NCI-H69 (cell line): ENCODE data around the gene PRG3.
A peak's percentile ranks its signal among the peaks of the same experiment; 100 is the strongest.
"Not testable (repeated sequence)": the region's sequence is repeated elsewhere in the genome, so short reads cannot be mapped to it uniquely, and the experiment has no call there.

Source experiments
- DNase-seq: peaks from one replicate; lab custom pipeline; 2025; lab: John Stamatoyannopoulos, UW

PRG3 gene

DNA sequence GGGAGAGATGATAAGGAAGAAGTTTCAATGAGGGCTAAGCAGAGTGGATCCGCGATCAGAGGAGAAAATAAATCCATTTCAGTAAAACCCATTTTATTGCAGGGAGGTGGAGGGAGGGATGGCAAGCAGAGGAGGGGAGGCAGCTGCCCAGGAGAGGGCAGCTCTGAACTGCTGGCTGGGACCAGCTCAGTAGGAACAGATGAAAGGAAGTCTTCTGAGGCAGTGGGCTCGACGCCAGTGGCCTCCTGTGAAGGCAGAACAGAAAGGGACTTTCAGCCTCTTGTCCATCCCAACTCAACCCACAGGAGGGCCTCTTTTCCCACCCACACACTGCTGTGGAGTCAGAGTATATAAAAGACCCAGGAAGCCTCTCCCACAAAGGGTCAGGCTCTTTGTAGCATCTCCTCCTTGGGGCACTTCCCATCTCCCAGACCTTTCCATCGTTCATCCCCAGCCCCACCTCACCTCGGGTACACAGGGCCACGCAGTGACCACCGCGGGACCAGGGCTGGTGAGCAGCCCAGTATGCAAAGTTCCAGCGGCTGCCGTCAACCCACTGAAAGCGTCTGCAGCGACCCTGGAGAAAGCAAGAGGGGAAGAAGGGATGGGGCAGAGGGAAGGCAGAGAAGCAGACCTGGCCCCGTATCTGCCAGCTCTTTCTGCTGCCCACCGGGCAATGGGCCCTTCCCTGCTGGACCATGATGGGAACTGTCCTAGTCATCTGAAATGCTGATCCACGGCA lies 6.5 kb upstream of the PRG3 start:
- peak; percentile 9 for DNase-seq

DNA sequence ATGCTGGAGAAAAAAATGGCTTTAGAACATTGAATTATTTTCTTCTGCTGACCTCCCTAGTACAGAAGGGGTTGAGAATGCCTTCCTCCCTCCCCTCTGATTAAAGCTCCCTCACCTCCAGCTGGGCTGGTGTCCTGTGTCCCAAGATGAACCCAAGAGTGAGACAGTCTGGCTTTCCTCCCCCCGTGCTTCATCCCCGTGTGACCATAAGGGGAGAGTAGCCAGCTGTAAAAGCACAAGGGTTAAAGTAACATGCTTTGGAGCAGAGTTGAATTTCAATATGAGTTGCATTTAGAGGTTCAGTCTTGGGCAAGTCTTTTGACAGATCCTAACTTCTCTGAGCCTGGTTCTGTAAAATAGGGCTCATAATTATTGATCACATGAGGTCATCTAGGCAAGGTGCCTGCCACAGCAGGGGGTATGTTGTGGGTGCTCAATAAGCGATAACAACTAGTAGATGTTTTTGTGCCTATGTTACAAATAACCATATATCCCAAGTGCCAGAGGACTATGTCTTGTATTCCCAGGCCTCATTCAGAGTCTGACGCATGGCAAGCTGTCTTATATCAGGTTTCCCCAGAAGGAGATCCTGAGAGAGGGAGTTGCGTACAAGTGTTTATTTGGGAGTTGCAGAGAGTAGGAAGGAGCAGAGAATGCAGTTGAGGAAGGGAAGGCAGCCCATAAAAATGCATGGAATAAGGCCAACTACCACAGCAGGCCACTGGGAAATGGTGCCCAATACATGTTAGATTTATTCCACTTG lies 5.4 kb upstream of the PRG3 start:
- no peak for DNase-seq

DNA sequence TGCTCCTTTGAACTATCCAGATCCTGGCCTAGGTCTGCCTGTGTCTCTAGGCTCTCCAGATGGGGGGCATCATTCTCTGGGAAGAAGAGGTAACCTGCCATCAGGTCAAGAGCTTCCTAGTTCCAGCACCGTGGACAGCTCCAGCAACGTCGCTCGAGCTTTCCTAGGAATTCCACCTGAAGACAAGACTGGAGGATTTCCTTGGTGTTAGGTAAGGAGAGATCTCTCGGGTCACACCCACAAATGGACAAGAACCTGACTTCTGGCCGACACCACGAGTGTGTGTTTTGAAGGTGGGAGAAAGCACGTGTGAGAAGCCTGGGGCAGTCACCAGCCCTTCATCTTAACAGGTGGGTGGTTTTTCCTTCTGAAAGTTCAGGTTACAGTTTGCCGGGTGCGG lies 1.2 kb downstream of the PRG3 start:
- no peak for DNase-seq

DNA sequence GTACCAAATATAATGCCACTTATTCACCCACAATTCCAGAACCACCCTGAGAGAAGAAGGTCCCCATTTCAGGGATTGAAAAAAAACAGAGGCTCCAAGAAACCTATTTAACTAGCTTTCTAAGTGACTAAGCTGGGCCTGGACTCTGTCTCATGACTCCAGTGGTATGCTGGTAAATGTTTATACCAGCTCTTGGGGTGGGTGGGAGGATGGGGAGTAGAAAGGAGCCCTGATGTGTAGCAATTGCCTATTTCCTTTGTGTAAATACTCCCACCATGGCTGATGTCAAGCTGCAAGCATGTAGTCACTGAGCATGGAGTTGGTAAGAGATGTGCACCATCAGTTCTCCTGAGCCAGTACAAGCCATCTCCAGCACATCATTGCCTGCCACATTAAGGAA lies 2.8 kb downstream of the PRG3 start:
- DNase-seq = no peak

DNA sequence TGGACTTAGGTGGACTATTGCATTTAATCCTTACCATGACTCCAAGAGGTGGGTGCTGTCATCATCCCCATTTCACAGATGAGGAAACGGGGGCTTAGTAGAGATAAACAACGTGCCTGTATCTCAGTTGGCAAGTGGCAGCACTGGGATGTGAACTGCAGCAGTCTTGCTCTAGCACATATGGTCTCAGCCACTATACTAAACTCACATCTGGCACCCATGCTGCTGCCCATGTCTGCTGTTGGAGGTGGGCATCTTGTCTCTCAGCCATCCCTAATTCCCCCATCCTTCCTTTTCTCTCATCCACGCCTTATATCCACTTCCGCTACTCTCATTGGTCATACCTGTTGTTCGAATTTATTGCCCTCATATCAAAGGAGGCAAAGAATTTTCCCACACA lies 3.8 kb downstream of the PRG3 start:
- peak; percentile 30 for DNase-seq

DNA sequence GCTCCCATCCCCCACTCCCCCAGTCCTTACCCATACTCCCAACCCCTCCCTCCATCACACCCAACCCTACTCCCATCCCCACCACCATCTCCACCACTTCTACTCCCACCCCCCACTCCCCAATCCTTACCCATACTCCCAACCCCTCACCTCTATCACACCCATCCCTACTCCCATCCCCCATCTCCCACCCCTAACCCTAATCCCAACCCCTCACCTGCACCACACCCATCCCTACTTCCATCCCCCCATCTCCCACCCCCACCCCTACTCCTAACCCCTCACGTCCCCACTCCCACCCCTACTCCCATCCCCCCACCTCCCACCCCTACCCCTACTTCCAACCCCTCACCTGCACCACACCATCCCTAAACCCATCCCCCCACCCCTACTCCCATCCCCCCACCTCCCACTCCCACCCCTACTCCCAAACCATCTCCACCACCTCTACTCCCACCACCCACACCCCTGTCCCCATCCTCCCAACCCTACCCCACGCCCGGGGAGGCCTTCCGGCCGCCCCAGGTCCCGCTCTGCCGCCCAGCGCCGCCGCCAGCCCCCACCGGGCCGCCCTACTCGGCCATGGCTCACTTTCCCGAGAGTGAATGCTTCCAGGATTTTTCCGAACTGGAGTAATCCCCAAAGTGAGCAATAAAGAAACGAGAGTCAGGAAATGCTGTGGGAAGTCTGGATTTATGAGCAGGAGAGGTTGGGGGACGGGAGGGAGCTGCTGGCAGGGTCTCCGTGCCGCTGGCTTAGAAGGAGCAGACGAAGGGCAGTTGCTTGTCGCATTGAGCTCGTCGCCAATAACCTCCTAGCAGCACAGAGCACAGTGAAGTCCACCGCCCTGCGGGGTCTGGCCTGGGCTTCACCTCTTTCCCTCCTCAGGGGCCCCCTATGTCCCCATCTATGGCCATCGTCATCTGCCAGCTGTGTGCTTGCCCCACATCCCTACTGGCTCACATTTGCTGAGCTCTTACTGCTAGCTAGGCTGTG lies 4.6 kb downstream of the PRG3 start:
- no peak for DNase-seq

DNA sequence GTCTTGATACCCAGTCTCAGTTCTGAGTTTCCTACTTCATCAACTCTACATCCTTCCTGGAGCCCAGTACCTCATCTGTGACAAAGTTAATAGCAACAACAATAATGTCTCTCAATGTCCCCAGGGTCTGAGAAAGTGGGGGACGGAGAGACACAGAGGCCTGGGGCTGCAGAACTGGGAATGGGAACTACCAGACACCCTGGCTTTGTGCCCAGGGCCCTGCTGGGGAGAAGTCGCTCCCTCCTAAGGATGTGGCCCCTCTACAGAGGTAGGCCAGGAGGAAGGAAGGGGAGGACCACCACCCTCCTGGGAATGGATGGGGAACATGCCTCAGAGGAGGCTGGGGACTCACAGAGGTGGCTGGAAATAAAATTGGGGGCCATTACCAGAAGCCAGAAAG lies 5.5 kb downstream of the PRG3 start:
- no peak for DNase-seq

DNA sequence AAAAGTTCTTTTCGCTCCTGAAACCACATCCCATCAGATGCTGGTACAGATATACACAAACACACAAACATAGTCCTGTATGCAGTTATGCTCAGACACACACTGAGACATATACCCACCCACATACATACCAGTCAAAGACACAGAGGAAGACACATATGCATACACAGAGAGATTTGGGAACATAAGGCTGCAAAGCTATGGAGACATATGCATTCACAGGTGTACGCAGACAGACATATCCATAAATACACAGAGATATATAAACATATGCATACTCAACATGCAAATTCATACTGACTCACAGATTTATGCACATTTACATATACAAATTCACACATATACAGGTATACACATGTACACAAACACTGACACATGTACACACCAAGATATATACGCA lies 6.0 kb downstream of the PRG3 start:
- no peak for DNase-seq

DNA sequence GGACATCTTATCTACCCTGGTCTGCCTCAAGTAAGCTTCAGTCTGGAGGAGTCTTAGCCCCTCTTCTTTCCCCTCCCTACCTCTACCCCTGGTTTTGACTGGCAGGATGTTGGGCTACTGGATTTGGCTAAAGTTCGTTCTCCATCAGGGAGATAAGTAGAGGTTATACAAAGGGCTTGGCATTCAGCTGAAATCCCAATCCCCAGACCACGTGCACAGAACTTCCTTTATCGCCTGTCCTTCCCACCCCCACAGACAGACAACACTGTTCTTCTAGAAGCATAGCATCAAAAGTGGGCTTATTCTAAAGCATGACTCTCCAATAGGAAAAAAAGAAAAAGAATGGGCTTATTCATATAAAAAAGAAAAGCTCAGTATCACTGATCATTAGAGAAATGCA lies 7.8 kb downstream of the PRG3 start:
- DNase-seq = no peak

DNA sequence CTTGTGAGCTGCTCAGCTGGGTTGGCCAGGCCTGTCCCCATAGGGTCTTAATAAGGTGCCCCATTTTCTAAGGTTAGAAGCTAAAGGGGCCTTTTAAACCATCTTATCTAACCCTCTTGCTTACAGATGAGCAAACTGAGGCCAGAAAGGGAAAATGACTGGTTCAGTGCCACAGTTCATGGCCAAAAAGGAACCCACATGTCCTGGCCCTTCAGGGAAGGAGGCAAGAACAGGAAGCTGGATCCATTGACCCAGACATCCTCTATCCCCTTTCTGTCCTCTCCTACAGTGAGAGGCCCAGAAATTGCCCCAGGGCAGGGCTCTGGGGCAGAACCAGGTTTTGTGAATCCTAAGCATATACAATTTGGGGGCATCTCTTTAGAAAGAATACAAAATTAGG lies 10.0 kb downstream of the PRG3 start:
- DNase-seq = no peak

DNA sequence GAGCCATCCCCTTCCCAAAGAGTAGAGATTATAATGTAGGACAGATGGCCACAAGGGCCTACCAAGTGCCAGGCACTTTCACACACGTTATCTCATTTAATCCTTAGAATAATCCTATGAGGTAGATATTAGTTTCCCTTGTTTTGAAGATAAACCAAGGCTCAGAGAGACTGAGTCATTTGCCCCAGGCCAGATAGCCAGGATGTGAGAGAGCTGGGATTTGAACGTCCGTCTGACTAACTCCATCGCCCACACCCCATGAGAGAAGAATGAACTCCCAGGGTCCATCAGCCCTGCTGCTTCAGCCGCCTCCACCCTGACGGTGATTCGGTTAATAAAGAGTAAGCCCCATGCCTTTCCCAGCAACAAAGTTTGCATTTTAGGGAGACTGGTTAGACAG lies 10.7 kb downstream of the PRG3 start:
- DNase-seq = no peak

DNA sequence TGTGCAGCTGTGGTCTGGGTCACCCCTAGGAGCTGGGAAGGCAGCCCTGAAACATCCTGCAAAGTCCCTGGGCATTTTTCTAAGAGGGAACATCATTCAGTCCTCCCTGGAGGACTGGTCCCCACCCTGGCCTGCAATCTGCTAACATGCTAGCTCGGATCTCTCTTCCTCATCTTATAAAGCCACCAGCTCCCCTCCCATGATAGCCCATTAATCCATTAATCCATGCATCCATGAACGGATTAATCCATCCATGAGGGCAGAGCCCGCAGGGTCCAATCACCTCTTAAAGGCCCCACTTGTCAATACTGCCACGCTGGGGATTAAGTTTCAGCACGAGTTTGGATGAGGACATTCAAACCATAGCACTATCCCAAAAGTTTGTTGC lies 12.1 kb downstream of the PRG3 start:
- DNase-seq = no peak

DNA sequence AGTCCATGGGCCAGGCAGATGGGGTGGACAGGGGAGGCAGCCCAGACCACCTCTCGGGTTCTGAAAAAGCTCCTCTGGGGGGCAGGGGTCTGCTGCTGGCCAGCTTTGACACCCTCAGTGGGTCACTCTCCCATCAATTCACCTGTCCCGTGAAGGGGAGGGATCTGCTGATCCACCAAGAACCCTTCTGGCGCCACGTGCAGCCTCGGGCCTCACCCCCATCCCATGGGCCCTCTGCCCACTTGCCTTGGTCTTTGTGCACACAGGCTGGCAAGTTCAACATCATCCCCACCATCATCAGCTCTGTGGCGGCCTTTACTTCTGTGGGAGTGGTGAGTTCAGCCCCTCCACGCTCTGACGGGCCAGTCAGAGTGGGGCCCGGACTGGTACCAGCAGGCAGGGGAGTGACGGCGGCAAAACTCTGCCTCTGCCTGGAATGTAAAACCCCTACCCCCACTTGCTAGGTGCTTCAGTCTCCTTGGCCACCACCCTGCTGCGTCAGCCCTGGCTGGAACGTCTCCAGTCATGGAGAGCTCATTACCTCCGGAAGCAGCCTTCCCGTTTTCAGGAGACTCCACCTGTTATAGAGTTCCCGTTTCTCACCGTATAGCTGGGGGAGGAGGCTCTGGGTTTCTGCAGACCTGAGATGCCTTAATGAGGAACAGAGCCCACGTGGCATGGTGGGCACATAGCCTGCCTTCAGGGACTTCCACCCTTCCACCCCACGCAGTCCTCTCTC lies 12.7 kb downstream of the PRG3 start:
- peak; percentile 66 for DNase-seq

DNA sequence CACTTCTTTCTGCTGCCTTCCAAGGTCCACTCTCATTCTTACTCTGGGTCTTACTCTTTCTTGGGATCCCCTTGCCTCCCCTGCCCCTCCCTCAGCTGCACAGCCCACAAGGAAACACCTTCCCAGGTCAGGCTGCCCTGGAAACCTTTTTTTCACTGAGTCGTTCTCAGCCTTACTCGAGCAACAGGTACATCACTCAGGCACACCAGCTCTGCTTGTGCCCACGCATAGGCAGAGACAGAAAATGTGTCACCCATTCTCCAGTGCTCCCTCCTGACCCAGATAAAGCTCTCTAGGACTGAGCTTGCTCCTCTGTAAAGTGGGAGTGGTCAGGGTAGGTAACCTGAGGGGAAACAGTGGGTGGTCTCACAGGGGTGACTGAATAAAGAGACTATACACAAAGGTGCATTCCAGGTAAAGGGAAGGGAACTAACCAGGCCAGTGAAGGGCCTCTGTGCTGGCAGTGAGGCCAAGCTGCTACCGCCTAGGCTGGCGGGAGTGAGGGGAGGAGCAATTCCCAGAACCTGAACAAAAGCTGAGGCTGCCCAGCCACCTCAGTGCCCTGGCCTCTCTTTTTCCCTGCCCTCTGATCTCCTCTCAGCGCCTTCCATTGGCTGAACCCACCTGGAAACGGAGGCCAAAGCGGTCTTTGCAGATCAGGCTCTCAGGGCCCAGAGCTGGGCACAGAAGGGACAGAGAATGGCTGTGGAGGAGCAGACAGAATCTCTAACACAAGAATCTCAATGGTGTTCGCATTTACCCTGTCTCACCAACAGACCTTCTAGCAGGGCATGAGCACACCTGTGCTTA lies 15.9 kb downstream of the PRG3 start:
- peak; percentile 18 for DNase-seq

DNA sequence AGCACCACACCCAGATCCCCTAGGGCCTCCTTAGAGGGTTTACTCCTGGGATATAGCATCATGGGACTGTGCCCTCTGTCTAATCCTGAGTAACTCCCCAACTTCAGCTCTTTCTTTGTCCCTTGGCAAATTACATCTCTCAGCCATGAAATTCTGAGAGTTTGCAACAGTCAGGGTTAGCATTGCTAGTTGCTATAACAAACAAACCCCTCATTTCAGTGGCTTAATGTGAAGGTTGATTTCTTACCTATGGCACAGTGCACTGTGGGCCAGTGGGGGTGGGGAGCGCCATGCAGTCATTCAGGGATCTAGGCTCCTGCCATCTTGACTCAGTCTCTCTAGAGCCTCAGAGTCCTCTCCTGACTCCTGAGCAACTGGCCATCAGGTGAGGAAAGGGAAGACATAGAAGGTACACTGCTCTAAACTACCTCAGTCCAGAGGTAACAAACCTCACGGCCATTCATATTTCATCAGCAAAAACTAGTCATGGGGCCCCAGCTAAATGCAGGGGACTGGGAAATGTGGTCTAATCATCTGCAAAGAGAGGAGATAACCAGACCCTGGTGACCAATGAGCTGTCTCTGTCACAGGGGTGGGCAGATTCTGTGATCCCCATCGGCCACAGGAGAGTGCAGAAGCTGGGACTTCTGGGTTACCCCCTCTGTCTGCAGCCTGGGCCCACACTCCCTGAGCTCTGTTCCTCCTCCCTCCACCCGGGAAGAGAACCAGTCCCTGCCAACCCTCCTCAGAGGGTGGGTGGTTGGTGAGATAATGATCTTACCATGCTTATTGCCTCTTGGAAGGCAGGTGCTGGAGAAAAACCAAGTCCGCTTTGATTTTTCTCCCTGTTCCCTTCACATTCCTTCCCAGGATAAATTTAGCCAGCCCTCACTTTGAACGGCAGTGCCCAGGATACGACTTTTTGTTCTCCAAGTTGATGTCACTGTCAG lies 17.5 kb downstream of the PRG3 start:
- DNase-seq = no peak

DNA sequence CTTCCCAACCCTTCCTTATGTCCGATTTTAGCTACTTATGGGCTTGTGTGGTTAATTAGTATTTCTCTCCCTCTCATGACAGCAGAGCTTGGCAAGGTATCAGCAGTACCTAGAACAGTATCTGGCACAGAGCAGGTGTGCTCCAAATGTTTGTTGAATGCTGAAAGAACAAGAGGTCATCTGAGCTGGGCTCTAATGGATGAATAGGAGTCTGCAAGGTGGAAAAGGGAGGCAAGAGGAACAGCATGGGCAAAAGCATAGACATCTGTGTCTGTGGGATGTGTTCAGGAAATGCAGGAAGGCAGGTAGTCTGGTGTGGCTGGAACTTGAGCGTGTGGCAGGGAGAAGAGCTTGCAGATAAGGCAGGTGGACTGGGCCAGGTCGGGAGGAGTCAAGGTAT lies 19.0 kb downstream of the PRG3 start:
- DNase-seq = no peak

DNA sequence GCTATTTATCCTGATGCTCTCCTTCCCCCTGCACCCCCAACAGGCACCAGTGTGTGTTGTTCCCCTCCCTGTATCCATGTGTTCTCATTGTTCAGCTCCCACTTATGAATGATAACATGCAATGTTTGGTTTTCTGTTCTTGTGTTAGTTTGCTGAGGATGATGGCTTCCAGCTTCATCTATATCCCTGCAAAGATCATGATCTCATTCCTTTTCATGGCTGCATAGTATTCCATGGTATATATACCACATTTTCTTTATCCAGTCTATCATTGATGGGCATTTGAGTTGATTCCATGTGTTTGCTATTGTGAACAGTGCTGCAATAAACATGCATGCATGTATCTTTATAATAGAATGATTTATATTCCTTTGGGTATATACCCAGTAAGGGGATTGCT lies 19.5 kb downstream of the PRG3 start:
- DNase-seq = not testable (repeated sequence)

DNA sequence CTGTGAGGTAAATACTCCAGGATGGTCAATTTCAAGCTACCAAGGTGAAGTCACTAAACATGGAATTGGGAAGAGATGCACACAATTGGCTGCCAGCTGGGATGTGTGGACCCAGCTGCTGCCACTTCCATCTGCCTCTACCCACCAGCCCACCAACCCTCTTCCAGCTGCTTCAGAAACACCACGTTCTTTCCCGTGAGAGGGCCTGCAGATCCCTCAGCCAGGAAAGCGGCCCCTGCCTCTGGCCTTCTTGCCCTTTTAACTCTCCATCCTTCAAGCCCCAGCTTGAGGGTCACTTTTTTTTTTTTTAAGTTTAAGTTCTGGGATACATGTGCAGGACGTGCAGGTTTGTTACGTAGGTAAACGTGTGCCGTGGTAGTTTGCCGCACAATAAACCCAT lies 20.0 kb downstream of the PRG3 start:
- peak; percentile 10 for DNase-seq

DNA sequence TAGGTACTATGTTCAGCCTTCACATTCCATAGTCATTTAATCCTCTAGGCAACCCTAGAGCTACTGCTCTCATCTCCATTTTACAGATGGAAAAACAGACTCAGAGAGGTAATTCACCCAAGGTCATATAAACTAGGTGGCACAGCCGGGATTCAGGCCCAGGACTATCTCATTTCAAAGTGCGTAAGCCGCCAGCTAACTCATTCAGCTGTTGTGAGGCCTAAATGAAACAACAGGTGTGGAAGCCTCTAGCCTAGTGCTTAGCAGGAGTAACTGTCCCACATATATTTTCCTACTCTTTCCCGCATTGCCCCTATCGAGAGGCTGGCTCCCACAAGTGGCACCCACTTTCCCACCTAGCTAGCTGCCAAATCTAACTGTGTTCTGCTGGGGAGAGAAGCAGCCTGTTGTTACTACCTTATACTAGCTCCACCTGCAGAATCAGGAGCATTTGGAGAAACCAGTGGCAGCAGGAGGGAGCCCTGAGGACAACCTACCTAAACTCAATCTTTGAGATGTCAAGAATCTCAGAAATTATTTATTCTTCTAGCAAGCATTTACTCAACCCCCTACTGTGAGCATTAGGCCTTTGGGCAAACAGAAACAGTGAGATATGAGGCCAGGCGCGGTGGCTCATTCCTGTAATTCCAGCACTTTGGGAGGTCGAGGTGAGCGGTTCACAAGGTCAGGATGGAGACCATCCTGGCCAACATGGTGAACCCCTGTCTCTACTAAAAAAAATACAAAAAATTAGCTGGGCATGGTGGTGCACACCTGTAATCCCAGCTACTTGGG lies 20.9 kb downstream of the PRG3 start:
- peak; percentile 29 for DNase-seq
